B cell (primary cell): Measurements from ENCODE around the gene SLC35B2. TPM values are rescaled to one million over a fixed set of nuclear protein-coding genes. Genes with fewer than 3 reads are reported as not detected.

Experiments
- ATAC-seq: fragments of 200-7000 bp; cut with Tn5 transposase; one replicate; pipeline ENCODE4 v1.10.0; 2021; ENCODE audit warnings: low read depth, mild to moderate bottlenecking, moderate number of reproducible peaks, moderate library complexity
- CTCF ChIA-PET: fragments of 350-600 bp; sonication (Branson Sonifier 250); formaldehyde crosslinking; loops from one replicate; lab custom pipeline; 2021; ENCODE audit warnings: antibody characterized with exemption, inconsistent platforms; lab: Charles Lee
- POLR2A ChIA-PET: fragments of 350-600 bp; sonication (Branson Sonifier 250); formaldehyde crosslinking; loops from one replicate; lab custom pipeline; 2021; ENCODE audit warnings: antibody characterized with exemption; lab: Charles Lee
- DNase-seq: peaks from one replicate; pipeline ENCODE4 v3.0.0; 2013
- H2AFZ ChIP-seq: 2 replicates; pipeline ENCODE4 v1.6.1; 2012; ENCODE audit warnings: mild to moderate bottlenecking, low read depth, low read length; ENCODE audit not compliant: insufficient read depth, poor library complexity, severe bottlenecking
- H3K27ac ChIP-seq, 2 donors: 1 replicate in 1 of 2; 2 replicates in 1 of 2; pipeline ENCODE4 v1.5.1; 2012 to 2013; ENCODE audit warnings: low read length in 2 of 2, mild to moderate bottlenecking in 2 of 2, moderate library complexity in 1 of 2
- H3K27me3 ChIP-seq, 4 experiments: fragments of 200-600 bp in 1 of 4; sonication (generic) in 1 of 4; replicated peaks in 1 of 4; 1 replicate in 2 of 4; 2 replicates in 2 of 4; pipeline versions ENCODE4 v1.6.1 to v1.7.0; 2013 to 2016; ENCODE audit warnings: low read length in 3 of 4, mild to moderate bottlenecking in 2 of 4, mixed read lengths in 1 of 4, moderate library complexity in 1 of 4; ENCODE audit not compliant: insufficient read depth in 4 of 4, control insufficient read depth in 3 of 4; ENCODE audit errors: control extremely low read depth in 1 of 4
- H3K36me3 ChIP-seq, 2 experiments: replicated peaks in 1 of 2; 1 replicate in 1 of 2; 2 replicates in 1 of 2; pipeline versions ENCODE4 v1.6.1 to v1.7.1; 2013; ENCODE audit warnings: low read length in 1 of 2; ENCODE audit not compliant: insufficient read depth in 2 of 2, control insufficient read depth in 1 of 2; ENCODE audit errors: control extremely low read depth in 1 of 2, extremely low read depth in 1 of 2
- H3K4me1 ChIP-seq, 2 donors: fragments of 200-600 bp in 1 of 2; sonication (generic) in 1 of 2; 1 replicate in 1 of 2; 2 replicates in 1 of 2; pipeline versions ENCODE4 v1.5.1 to v1.6.1; 2013 to 2017; ENCODE audit warnings: low read length in 2 of 2; ENCODE audit not compliant: control insufficient read depth in 2 of 2, insufficient read depth in 2 of 2
- H3K4me2 ChIP-seq: replicated peaks from 2 replicates; pipeline ENCODE3; 2012; ENCODE audit warnings: mild to moderate bottlenecking, low read depth, low read length; ENCODE audit not compliant: poor library complexity, severe bottlenecking
- H3K4me3 ChIP-seq, 5 experiments: fragments of 200-600 bp in 1 of 5; sonication (generic) in 1 of 5; 1 replicate in 3 of 5; 2 replicates in 2 of 5; pipeline versions ENCODE4 v1.5.1 to v1.7.0; 2011 to 2016; ENCODE audit warnings: low read length in 4 of 5, mild to moderate bottlenecking in 4 of 5, low read depth in 2 of 5, control low read depth in 1 of 5, moderate library complexity in 1 of 5; ENCODE audit not compliant: insufficient read depth in 1 of 5; ENCODE audit errors: control extremely low read depth in 1 of 5, extremely low read depth in 1 of 5
- H3K79me2 ChIP-seq: fragments of 200-600 bp; sonication (generic); one replicate; pipeline ENCODE4 v1.6.0; 2016; ENCODE audit warnings: low read length; ENCODE audit not compliant: control insufficient read depth, insufficient read depth
- H3K9ac ChIP-seq: fragments of 200-600 bp; sonication (generic); 2 replicates; pipeline ENCODE4 v1.6.1; 2017; ENCODE audit warnings: mild to moderate bottlenecking, low read length, moderate library complexity
- H3K9me3 ChIP-seq, 3 donors: one replicate each; pipeline versions ENCODE4 v1.6.1 to v1.7.1; 2013; ENCODE audit warnings: low read length in 2 of 3; ENCODE audit not compliant: control insufficient read depth in 2 of 3, insufficient read depth in 1 of 3; ENCODE audit errors: control extremely low read depth in 1 of 3
- H4K20me1 ChIP-seq: 2 replicates; pipeline ENCODE4 v1.6.0; 2012; ENCODE audit warnings: mild to moderate bottlenecking, low read length; ENCODE audit not compliant: insufficient read depth, control insufficient read depth, poor library complexity, severe bottlenecking
- H3K27ac Mint-ChIP-seq: one replicate; pipeline ENCODE4 v1.8.0; 2021; ENCODE audit warnings: mixed read lengths
- H3K27me3 Mint-ChIP-seq: one replicate; pipeline ENCODE4 v1.8.0; 2021; ENCODE audit warnings: mixed read lengths
- H3K4me1 Mint-ChIP-seq: one replicate; pipeline ENCODE4 v1.8.0; 2021; ENCODE audit warnings: mixed read lengths
- H3K4me3 Mint-ChIP-seq: one replicate; pipeline ENCODE4 v1.8.0; 2021; ENCODE audit warnings: mixed read lengths
- H3K9me3 Mint-ChIP-seq: one replicate; pipeline ENCODE4 v1.8.0; 2022; ENCODE audit warnings: mixed read lengths; ENCODE audit not compliant: insufficient read depth
- EZH2 ChIP-seq: IDR thresholded peaks from 2 replicates; pipeline ENCODE4 v1.6.1; 2012; ENCODE audit warnings: borderline replicate concordance, low read depth, mild to moderate bottlenecking, moderate library complexity, low read length; ENCODE audit not compliant: insufficient read depth, poor library complexity, severe bottlenecking
- WGBS: methylation state at CpG from one replicate; pipeline ENCODE4 v1.1.5; 2013; ENCODE audit warnings: missing lambda C conversion rate; ENCODE audit not compliant: insufficient coverage; 5-methylcytosine and 5-hydroxymethylcytosine counted together
- intact Hi-C: fragments of 100-400 bp; cut with micrococcal nuclease; formaldehyde crosslinking; loops from one replicate; pipeline ENCODE4 v1.10.0; 2022
- polyA plus RNA-seq: library from polyadenylated mRNA; depleted of rRNA; stranded (reverse); fragments of >200 nt; gene quantifications from 2 replicates; pipeline ENCODE4 v1.2.3, GENCODE V29; 2012
- total RNA-seq, 2 donors: library from RNA; stranded (reverse); fragments of 120-200 nt in 1 of 2; gene quantifications; 1 replicate in 1 of 2; 2 replicates in 1 of 2; pipeline versions ENCODE4 v1.2.3 to v1.2.4, GENCODE V29; 2013 to 2022
- TF ChIP-seq, protein P1 (sequence below): fragments of 200-600 bp; IDR thresholded peaks from one replicate; pipeline ENCODE4 v1.8.0; 2022; ENCODE audit warnings: antibody characterized with exemption, mild to moderate bottlenecking

The SLC35B2 gene
- total and polyA plus RNA-seq, 2 donors (not counting 1 experiment from before 2014, with no cell fraction given), result 30.0 to 35.2 TPM

DNA sequence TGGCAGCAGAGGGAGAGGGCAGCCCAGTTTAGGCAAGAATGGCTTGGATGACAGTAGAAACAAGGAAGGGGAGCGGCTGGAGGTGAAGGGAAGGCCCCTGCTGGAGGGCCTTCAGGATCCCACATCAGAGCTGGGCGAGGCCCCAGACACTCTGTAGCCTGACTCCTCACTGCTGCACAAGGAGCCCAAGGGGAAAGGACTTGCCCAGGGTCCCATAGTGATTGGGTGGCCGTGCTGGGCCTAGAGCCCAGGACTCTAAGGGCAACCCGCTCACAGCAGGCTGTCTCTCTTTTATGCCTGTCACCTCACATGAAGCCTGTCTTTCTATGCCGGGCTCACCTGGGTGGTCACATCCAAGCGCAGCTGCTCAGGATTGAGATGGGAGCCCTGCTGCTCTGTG, 46.5 kb upstream of the SLC35B2 start:
- no peak for ATAC-seq

DNA sequence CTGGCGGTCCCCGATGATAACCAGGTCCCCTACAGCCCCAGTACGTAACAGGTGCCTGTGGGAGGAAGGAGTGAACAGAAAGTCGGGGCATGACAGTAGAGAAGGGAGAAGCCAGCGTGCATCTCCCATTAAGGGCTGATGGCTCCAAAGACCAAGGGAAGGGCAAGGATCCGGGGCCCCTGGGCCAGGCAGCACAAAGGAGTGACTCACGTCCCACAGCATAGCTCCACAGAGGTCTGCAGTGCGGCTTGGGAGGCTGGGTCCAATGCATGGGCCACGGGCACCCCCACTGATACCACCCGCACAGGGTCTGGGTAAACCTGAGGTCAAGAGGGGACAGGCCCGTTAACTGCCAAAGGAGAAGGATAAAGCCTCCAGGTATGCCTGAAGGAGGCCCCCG, 45.5 kb upstream of the SLC35B2 start:
- Histone ChIP-seq H3K4me2 (no peak overlapping the region), H4K20me1 (no peaks in the 10 kb centered on the region), H3K4me3 (no peak overlapping the region), H3K9me3 (no peaks in the 10 kb centered on the region), H2AFZ (no peak overlapping the region), H3K9ac (no peak overlapping the region), H3K27ac (no peak overlapping the region), H3K27me3 (peaks cover 0 to 6% (median 0%) of the 10 kb centered on the region in 4 experiments), H3K36me3 (peaks cover 0 to 62% of the 10 kb centered on the region in 2 experiments), H3K79me2 (no peaks in the 10 kb centered on the region), H3K4me1 (peaks cover 3% of the 10 kb centered on the region in 2 donors)
- Mint-ChIP-seq H3K4me3 (no peak overlapping the region), H3K4me1 (peaks cover under 1% of the 10 kb centered on the region), H3K27me3 (no peaks in the 10 kb centered on the region), H3K9me3 (no peaks in the 10 kb centered on the region), H3K27ac (no peak overlapping the region)
- 96% methylated on average over 10 of the region's 12 CpGs for WGBS
- ChIA-PET POLR2A (no interaction called here), CTCF (interaction anchor here (0.9 to 9.6 kb wide), 3 partner anchors 8 to 130 kb away, joined by 4 to 107 read pairs (median 6); partner anchors contain the start of gene TMEM151B)
- no peak for DNase-seq
- intact Hi-C loops, result no loop called here
- no peak for ATAC-seq
- TF ChIP-seq, protein P1, sequence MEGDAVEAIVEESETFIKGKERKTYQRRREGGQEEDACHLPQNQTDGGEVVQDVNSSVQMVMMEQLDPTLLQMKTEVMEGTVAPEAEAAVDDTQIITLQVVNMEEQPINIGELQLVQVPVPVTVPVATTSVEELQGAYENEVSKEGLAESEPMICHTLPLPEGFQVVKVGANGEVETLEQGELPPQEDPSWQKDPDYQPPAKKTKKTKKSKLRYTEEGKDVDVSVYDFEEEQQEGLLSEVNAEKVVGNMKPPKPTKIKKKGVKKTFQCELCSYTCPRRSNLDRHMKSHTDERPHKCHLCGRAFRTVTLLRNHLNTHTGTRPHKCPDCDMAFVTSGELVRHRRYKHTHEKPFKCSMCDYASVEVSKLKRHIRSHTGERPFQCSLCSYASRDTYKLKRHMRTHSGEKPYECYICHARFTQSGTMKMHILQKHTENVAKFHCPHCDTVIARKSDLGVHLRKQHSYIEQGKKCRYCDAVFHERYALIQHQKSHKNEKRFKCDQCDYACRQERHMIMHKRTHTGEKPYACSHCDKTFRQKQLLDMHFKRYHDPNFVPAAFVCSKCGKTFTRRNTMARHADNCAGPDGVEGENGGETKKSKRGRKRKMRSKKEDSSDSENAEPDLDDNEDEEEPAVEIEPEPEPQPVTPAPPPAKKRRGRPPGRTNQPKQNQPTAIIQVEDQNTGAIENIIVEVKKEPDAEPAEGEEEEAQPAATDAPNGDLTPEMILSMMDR, result no peak
- no peak for TF ChIP-seq EZH2

More for the DNA sequence above, 46.5 kb upstream of the SLC35B2 start:
- no peak overlapping the region for H2AFZ ChIP-seq
- TF ChIP-seq, protein P1, result no peak
- no peak for TF ChIP-seq EZH2
- no peaks in the 10 kb centered on the region for H3K9me3 ChIP-seq
- H3K4me3 Mint-ChIP-seq, result no peak overlapping the region
- POLR2A ChIA-PET, result no interaction called here
- H3K27ac Mint-ChIP-seq, result no peak overlapping the region
- H3K4me2 ChIP-seq, result no peak overlapping the region
- H3K4me3 ChIP-seq, result no peak overlapping the region
- H3K27me3 Mint-ChIP-seq, result no peaks in the 10 kb centered on the region
- no peaks in the 10 kb centered on the region for H3K27me3 ChIP-seq
- no peak overlapping the region for H3K9ac ChIP-seq
- H3K4me1 ChIP-seq, result no peaks in the 10 kb centered on the region
- H3K4me1 Mint-ChIP-seq, result no peaks in the 10 kb centered on the region
- H3K36me3 ChIP-seq, result peaks cover 0 to 63% of the 10 kb centered on the region in 2 experiments
- WGBS, result 96% methylated on average over 6 of the region's 6 CpGs
- H3K9me3 Mint-ChIP-seq, result no peaks in the 10 kb centered on the region
- no peak for DNase-seq
- no peaks in the 10 kb centered on the region for H4K20me1 ChIP-seq
- H3K27ac ChIP-seq, result no peak overlapping the region
- intact Hi-C loops, result loop anchor here (1.0 kb wide), 3 partner anchors 36 to 208 kb away; no protein-coding TSS in a partner anchor
- CTCF ChIA-PET, result interaction anchor here (0.7 to 9.6 kb wide), 6 partner anchors 9 to 207 kb away, joined by 3 to 107 read pairs (median 6); partner anchors contain the start of genes HSP90AB1, SLC29A1 and TMEM151B
- no peaks in the 10 kb centered on the region for H3K79me2 ChIP-seq
